Fibroblast of villous mesenchyme (primary cell): ENCODE data around the gene MSI2. TPM values are rescaled to one million over a fixed set of nuclear protein-coding genes. Genes with fewer than 3 reads are reported as not detected.

Source experiments
- DNase-seq: peaks from one replicate; pipeline ENCODE4 v3.0.0-alpha.2; 2010; ENCODE audit warnings: low read depth
- H3K4me3 ChIP-seq: 2 replicates; pipeline ENCODE4 v1.5.1; 2011; ENCODE audit warnings: low read depth, mild to moderate bottlenecking, low read length
- CTCF ChIP-seq: IDR thresholded peaks from 2 replicates; pipeline ENCODE4 v1.5.1; 2012; ENCODE audit warnings: low read depth, mild to moderate bottlenecking, low read length; ENCODE audit not compliant: insufficient read depth
- total RNA-seq: library from RNA; depleted of rRNA; stranded (reverse); fragments of >200 nt; gene quantifications from 2 replicates; pipeline ENCODE4 v1.2.3, GENCODE V29; 2012

Gene MSI2
- total RNA-seq, 1 donor: 50.1 TPM

DNA sequence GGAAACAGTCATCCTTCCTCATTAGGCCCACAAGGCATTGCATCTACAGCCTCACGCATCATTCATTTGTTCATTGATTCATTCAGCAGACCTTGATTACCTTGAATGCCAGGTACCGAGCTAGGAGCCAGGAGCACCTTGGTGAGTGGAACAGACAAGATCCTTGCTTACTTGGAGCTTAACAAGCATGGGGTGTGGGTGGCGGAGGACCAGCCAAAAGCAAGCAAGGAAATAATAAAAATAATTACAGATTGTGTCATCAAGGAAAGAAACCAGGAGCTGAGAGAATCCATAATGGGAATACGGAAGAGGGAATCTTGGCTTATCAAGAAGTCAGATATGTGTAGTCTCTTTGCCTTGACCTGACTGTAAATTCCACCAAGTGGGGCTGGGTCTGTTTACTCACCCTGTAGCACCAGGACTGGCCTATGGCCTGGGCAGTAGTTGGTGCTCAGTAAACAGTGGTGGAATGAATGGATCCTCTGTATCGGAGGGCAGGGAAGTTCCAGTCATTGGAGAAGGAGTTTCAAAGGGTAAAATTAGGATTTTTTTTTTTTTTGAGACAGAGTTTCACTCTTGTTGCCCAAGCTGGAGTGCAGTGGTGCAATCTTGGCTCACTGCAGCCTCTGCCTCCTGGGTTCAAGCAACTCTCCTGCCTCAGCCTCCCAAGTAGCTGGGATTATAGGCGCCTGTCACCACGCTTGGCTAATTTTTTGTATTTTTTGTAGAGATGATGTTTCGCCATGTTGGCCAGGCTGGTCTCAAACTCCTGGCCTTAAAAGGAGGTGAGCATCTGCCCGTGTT, 157.7 kb downstream of the MSI2 start:
- H3K4me3 ChIP-seq: no peak overlapping the region
- TF ChIP-seq CTCF: no peak

GRCh38 chr17:57415751-57416207, 159.5 kb downstream of the MSI2 start:
- H3K4me3 ChIP-seq: no peak overlapping the region
- no peak for DNase-seq
- no peak for TF ChIP-seq CTCF

More for the DNA sequence above, 157.7 kb downstream of the MSI2 start:
- no peak for DNase-seq

DNA sequence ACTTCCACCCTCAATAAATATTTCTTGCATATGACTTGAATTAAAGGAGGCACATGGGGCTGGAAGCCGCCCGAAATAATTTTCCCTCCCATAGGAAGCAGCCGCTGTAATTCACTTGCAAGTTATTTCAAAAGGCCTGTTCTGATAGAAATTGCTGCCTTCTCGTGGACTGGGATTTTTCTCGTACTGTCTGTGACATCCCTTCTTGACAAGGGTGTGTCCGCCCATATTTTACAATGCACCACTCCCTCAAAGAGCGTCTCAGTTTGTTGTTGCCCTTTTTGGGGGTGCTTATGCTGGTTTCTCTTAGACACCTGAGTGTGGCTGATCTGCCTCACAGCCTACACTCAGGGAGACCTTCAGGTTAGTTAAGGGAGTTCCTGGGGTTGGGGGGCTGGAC, 160.0 kb downstream of the MSI2 start:
- no peak for TF ChIP-seq CTCF
- H3K4me3 ChIP-seq: no peak overlapping the region
- DNase-seq: no peak

GRCh38 chr17:57417956-57418355, 161.6 kb downstream of the MSI2 start:
- TF ChIP-seq CTCF: no peak

DNA sequence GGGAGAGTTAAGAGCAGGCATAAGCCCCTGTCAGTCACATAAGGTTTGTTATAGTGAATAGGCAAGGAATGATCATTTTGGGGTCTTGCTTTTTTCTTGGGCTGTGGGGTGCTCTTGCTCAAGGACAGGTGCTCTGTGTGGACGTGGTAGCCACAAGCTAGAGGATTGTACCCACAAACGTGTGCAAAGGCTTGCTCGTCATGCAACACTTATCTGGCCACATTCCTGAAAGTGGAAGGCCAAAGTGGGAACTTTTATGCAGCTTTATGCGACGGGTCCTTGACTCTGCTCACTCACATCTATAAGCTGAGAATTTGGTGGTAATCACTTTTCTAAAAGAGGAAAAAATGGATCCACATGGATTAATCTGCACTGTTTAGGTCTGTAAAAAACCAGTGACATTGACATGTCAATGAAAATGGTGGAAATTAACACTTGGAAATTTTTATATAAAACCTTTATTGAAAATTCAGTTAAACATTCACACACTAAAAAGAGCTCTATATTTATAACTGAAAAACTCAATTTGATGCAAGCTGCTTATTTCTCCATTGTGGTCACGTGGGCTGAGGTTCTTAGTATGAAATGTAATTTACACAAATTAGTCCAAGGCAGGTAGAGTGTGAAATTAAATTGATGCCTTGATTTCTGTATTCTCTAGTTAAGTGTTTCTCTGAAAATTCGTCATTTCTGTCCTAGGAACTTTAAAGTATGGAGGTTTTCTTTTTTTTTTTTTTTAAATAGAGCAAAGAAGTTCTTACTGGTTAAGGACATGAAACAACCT, 162.3 kb downstream of the MSI2 start:
- DNase-seq: no peak
- H3K4me3 ChIP-seq: no peak overlapping the region
- no peak for TF ChIP-seq CTCF

More at GRCh38 chr17:57417956-57418355, 161.6 kb downstream of the MSI2 start:
- DNase-seq: no peak
- no peak overlapping the region for H3K4me3 ChIP-seq

GRCh38 chr17:57419940-57420550, 163.7 kb downstream of the MSI2 start:
- no peak for DNase-seq
- H3K4me3 ChIP-seq: no peak overlapping the region
- no peak for TF ChIP-seq CTCF
